ENCODE measurements around the gene KRTAP5-10.
"Not testable (repeated sequence)": the region's sequence is repeated elsewhere in the genome, so short reads cannot be mapped to it uniquely, and the experiment has no call there.

Gene KRTAP5-10, protein sequence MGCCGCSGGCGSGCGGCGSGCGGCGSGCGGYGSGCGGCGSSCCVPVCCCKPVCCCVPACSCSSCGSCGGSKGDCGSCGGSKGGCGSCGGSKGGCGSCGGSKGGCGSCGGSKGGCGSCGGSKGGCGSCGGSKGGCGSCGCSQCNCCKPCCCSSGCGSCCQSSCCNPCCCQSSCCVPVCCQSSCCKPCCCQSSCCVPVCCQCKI

DNA sequence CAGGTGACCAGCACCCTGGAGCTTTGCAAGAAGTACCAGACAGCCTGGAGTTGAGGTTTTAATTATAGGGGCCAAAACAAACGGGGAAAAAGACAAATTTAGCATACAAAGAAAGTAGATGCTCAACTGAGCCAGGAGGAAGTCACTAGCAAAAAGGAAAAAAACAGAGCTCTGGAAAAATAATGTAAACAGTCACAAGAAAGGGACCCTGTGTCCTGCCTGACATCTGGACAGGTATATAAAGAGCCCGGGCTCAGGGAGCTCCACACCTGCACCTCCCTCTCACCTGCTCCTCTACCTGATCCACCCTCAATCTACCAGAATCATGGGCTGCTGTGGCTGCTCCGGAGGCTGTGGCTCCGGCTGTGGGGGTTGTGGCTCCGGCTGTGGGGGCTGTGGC, at the start of gene KRTAP5-10:
TSS of gene KRTAP5-10 (plus strand) at position 301 of the 400 bp plus-strand sequence. CDS start at position 326, 25 bp downstream.
- DNase-seq, result no peak

DNA sequence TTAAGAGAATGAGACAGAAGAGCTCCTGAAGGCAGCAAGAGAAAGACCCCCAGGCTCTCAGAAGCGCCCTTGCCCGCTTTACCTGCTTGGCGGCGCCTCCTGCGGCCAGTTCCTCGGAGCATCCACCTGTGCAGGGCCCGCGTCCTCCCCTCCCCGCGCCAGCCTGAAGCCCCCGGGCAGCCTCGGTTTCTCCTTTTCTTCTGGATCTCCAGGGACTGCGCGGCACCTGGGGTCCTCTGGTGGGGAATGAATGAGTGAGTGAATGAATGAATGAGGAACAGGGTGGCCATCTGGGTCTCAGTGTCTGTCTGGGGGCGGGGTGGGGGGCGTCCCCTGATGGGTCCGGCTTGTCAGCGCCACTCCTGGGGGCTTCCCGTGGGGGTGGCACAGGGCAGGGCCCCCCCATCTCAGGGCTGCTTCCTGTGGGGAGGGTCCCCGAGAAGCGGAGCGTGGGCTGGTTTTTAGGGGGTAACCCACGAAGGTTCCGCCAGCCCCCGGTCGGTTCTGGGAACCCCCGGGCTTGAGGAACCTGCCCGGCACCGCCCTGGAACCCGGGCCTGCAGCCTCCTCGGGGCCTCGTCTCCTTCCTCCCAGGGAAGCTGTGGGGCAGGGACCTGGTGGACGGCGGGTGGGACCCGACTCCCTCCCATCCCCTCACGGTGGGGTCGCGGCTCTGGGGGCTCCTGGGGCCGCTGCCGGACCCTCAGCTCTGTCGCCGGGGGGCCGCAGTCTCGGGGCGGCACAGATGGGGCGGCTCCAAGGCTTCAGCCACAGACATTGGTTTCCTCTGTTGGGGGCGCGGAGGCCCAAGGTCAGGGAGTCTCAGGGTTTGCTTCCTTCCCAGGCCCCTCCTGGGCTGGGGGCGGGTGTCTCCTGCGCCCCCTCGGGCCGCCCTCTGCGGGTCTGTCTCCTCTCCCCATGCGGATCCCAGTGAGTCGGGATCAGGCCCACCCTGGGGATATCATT, 46.6 kb upstream of the KRTAP5-10 start:
- no peak for DNase-seq

DNA sequence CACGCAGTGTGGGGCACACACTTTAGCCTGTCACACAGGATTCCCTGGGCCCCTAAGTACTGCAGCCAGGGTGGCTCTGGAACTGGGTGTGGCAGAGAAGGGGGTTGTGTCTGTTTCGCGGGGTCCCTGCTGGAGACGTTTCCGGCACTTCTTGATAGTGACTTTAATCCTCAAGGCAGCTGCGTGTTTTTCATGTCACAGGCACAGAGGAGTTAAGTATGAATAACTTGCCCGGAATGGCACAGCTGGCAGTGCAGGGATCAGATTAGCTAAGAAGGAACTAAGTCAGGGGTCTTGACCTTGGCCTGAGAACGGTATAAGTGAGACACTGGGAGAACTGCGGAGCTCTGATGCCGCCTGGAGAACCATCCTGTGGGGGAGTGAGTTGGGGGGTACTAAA, 45.8 kb upstream of the KRTAP5-10 start:
- no peak for DNase-seq

DNA sequence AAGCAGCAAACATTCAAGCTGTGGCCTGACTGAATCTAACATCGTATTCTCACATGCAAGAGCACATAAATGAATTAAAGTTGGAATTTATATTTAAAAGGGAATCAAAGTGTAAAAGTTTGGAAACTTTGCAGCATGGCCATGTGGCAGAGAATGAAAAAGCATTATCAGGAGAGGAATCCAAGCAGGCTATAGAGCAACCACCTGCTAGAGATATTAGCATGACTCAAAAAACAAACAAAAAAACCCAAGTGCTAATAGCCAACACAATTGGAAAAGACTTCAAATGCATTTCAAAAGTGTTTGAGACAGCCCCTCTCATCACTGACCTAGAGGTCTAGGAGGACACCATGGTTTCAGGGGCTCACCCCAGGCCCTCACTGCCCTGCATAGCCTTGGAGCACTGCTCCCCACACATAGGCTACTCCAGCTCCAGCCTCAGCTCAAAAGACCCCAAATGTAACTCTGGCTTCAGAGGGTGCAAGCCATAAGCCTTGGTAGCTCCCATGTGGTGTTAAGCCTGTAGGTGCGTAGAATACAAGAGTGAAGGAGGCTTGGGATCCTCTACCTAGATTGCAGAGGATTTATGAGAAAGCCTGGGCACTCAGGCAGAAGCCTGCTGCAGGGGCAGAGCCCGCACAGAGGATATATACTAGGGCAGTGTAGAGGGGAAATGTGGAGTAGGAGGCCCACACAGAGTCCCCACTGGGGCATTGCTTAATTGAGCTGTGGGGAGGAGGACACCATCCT, 40.0 kb upstream of the KRTAP5-10 start:
- no peak for DNase-seq

DNA sequence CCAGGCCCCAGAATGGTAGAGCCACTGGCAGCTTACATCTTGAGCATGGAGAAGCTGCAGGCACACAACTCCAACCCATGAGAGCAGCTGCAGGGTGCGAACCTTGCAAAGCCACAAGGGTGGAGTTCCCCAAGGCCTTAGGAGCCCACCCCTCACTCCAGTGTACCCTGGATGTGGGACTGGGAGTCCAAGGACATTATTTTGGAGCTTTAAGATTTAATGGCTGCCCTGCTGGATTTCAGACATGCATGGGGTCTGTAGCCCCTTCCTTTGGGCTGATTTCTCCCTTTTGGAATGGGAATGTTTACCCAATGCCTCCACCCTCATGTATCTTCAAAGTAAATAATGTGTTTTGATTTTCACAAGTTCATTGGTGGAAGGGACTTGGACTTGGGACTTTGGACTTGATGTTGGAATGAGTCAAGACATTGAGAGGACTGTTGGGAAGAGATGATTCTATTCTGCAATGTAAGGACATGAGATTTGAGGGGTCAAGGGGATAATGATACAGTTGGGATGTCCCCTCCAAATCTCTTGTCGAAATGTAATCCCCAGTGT, 39.3 kb upstream of the KRTAP5-10 start:
- no peak for DNase-seq

DNA sequence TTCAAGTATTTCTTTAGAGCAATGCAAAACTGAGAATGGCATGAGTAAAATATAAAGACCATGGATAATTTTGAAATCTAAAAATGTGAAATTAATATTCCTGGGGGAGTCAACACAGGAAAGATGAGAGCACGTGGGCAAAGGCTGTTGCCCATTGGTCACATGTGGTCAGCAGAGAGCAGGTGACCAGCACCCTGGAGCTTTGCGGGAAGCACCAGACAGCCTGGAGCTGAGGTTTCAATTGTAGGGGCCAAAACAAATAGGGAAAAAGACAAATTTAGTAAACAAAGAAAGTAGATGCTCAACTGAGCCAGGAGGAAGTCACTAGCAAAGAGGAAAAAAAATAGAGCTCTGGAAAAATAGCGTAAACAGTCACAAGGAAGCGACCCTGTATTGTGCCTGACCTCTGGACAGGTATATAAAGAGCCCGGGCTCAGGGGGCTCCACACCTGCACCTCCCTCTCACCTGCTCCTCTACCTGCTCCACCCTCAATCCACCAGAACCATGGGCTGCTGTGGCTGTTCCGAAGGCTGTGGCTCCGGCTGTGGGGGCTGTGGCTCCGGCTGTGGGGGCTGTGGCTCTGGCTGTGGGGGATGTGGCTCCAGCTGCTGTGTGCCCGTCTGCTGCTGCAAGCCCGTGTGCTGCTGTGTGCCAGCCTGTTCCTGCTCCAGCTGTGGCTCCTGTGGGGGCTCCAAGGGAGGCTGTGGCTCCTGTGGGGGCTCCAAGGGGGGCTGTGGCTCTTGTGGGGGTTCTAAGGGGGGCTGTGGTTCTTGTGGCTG, 38.4 kb upstream of the KRTAP5-10 start, which contains the start of gene KRTAP5-7:
TSS of gene KRTAP5-7 (plus strand) at position 472 of the 780 bp plus-strand sequence. CDS start at position 506, 34 bp downstream.
- not testable (repeated sequence) for DNase-seq

DNA sequence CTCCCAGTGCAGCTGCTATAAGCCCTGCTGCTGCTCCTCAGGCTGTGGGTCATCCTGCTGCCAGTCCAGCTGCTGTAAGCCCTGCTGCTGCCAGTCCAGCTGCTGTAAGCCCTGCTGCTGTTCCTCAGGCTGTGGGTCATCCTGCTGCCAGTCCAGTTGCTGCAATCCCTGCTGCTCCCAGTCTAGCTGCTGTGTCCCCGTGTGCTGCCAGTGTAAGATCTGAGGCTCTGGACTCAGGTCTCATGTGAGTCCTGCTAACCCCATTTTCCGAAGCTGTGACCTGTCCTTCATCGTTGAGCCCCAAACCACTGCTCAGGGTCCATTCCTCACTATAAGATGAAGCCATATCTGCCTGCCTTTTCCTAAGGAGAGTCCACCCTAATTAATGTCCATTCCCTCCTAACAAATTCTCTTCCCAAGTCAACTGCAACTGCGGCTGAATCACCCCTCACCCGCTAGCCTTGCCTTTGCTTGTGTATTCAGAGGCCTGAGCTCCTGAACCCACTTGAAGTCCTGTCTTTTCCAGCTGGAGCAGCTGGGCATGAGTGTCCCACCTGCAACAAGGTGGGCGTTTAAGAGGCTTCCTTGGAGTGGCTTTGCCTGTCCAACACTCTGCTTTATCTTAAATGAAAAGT, 37.7 kb upstream of the KRTAP5-10 start:
- no peak for DNase-seq

DNA sequence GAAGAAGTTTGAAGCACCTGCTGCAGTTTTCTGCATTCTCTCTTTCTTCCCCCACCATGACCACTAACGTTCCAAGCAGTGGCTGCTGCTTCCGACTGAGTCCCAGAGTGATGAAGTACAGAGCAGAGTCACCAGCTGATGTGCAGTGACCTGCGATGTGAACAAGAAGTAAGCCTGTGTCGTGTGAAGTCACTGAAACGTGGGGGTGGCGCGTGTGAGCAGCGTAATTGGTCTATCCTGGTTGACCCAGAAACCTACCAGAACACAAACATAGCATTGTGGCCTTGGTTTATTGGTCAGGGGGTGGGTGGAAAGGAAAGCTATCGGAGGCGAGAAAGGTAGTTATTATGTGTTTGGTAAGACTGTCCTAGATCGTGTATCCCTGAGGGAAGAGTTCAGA, 34.8 kb upstream of the KRTAP5-10 start:
- DNase-seq, result no peak

DNA sequence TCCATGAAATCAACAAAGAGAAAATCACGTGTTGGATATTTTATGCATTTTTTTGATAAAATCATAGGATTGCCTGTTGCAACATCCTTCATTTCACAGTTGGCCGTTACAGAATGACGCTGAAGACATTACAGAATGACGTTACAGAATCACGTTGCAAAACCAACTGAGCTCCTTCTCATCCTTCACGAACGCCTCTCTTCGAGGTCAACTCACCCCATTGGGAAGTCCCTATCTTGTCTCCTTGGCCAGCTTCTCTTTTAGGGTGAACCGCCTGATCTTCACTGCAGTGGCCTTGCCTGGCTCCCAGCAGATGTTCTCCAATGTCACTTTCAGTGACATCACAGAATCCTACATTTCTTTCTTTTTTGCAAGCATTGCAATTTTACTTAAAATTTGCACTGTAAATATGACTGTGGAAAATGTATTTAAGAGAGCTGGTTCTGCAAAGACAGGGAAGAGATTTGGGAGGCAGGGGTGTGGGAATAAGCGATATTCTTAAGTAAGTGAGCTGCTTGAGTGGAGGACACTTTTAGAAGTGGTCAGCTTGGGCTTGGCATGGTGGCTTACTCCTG, 33.2 kb upstream of the KRTAP5-10 start:
- DNase-seq, result no peak

DNA sequence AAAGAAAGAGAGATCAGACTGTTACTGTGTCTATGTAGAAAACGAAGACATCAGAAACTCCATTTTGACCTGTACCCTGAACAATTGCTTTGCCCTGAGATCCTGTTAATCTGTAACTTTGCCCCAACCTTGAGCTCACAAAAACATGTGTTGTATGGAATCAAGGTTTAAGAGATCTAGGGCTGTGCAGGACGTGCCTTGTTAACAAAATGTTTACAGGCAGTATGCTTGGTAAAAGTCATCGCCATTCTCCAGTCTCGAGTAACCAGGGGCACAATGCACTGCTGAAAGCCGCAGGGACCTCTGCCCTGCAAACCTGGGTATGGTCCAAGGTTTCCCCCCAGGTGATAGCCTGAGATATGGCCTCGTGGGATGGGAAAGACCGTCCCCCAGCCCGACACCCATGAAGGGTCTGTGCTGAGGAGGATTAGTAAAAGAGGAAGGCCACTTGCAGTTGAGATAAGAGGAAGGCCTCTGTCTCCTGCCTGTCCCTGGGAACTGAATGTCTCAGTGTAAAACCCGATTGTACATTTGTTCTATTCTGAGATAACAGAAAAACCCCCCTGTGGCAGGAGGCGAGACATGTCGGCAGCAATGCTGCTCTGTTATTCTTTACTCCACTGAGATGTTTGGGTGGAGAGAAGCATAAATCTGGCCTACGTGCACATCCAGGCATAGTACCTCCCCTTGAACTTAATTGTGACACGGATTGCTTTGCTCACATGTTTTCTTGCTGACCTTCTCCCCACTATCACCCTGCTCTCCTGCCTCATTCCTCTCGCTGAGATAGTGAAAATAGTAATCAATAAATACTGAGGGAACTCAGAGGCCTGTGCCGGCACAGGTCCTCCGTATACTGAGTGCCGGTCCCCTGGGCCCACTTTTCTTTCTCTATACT, 30.4 kb upstream of the KRTAP5-10 start:
- not testable (repeated sequence) for DNase-seq

DNA sequence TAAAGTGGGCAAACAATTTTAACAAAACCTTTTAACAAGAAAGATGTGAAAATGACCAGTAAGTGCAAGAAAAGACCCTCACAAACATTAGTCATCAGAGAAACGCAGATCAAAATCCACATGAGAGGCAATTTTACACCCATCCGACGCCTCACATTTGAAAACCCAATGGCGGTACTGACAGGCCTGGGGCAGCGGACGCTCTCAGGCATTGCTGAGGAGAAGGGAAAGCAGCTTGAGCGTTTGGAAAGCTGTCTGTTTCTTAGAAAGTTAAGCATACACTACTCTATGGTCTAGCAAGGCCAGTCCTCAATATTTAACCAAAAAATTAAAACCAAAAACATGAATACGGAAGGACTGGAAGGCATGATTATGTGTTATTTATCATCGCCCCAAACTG, 29.5 kb upstream of the KRTAP5-10 start:
- no peak for DNase-seq

DNA sequence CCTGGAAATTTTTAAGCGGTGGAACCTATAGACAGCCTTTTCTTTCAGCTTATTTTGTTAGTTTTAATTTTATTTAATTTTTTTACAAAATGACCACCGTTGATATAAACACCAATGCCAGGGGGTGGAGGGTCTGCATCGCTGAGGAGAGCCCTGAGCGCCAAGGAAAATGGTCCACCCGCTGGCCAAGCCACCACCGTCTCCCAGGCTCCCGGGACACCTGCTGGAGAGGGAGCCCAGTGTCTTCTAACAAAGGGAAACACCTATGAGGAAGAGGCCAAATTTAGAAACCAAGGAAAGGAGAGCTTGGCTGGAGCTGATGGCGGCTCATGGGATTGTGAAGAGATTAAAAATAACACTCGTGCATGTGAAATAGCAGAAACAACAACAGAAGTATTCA, 27.8 kb upstream of the KRTAP5-10 start:
- DNase-seq, result no peak

DNA sequence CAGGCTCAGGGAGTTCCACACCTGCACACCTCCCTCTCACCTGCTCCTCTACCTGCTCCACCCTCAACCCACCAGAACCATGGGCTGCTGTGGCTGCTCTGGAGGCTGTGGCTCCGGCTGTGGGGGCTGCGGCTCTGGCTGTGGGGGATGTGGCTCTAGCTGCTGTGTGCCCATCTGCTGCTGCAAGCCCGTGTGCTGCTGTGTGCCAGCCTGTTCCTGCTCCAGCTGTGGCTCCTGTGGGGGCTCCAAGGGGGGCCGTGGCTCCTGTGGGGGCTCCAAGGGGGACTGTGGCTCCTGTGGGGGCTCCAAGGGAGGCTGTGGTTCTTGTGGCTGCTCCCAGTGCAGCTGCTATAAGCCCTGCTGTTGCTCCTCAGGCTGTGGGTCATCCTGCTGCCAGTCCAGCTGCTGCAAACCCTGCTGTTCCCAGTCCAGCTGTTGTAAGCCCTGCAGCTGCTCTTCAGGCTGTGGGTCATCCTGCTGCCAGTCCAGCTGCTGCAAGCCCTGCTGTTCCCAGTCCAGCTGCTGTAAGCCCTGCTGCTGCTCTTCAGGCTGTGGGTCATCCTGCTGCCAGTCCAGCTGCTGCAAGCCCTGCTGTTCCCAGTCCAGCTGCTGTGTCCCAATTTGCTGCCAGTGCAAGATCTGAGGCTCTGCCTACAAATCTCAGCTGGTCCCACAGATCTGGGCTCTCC, 27.2 kb upstream of the KRTAP5-10 start, which contains the start of gene KRTAP5-8:
TSS of gene KRTAP5-8 (plus strand) at position 49 of the 689 bp plus-strand sequence. CDS start at position 80, 31 bp downstream.
- DNase-seq, result not testable (repeated sequence)

DNA sequence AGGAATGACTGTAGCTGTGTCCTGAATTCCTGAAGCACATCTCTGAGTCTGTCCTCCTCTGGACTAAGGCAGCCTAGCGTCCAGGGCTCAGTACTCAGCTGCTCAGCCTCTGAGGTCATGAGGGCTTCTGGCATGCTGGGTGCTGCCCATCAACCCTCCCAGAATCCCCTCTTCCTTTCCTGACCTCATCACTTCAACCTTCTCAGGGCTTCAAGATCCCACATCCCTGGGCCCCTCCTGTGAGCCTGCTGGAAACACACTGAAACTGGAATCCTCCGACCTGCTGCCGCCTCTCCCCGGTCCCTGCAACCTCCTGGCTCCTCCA, 26.7 kb upstream of the KRTAP5-10 start:
- DNase-seq, result no peak

DNA sequence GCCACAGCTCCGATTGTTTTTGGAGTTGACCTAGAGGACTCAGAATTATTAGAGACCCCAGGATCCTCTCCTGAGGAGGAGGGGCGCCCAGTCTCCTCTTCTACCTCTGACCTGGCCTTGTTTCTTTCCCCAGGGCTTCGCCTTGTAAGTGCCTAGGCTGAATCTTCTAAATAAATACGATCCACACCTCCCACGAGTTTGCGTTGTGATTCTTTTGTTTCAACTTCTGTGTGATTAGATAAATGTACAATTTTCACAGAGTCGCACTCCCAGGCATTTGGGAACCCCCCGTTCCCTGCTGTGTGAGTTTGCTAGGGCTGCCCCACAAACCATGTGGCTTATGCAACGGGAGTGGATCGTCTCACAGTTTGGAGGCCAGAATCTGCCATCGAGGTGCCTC, 26.3 kb upstream of the KRTAP5-10 start:
- no peak for DNase-seq

DNA sequence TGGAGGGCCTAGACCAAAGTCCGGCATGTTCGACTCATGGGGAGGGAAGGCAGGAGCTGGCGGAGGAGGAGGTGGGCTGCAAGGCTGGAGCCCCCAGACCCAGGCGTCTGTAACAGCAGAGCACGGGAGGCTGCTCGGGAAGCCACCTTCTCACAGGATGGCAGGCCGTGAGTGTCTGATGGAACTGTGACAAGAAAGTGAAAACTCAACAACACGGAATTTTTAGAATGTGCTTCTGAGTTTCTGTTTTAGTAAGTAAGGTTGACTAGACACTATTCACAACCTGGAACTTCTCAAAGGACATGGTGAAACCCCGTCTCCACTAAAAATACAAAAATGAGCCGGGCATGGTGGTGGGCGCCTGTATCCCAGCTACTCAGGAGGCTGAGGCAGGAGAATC, 25.4 kb upstream of the KRTAP5-10 start:
- DNase-seq, result not testable (repeated sequence)

DNA sequence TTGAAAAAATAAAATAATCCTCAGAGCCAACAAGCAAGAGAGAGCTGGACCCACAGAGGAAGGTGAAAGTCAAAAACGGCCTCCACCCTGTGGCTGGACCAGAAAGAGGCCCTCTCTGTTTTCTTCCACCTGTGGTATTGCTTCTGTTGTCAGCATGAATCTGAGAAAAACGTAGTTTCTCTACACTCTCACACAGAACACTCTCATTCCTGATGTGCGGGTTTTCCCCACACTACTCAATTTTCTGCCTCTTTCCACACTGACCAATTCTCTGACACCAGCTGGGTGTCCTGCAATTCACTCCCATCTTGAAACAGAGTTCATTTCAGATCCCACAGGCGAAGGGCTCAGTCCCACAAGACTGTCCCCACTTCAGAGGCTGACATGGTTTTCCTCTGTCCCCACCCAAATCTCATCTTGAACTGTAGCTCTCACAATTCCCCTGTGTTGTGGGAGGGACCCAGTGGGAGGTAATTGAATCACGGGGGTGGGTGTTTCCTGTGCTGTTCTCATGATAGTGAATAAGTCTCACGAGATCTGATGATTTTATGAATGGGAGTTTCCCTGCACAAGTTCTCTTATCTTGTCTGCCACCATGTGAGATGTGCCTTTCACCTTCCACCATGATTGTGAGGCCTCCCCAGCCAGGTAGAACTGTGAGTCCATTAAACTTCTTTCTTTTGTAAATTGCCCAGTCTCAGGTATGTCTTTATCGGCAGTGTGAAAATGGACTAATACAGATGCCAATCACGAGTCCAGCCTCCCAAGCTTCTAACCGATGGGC, 24.6 kb upstream of the KRTAP5-10 start:
- not testable (repeated sequence) for DNase-seq

DNA sequence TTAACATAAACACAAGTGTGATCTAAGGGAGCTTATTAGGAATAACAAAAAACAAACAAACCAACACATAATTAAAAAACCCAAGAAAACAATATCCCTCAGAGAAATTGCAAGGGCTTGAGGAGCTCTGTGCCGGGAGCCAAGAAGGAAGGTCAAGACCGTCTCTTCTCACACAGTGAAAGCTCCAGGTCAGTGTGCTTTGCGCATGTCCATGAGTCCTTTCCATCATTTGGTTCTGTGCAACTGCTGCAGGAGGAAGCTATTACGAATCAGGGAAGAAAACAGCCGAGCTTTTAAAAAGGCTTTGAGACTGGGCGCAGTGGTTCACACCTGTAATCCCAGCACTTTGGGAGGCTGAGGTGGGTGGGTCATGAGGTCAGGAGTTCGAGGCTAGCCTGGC, 23.0 kb upstream of the KRTAP5-10 start:
- DNase-seq, result no peak

Data from CD4-positive, alpha-beta T cell treated with Interleukin-12 subunit alpha and Interleukin-12 subunit beta, for 1 hour (primary cell).